Caco-2 (cell line): ENCODE data around the gene NECTIN2. TPM values are rescaled to one million over a fixed set of nuclear protein-coding genes. Genes with fewer than 3 reads are reported as not detected.
"Not testable (repeated sequence)": the region's sequence is repeated elsewhere in the genome, so short reads cannot be mapped to it uniquely, and the experiment has no call there.

Source experiments
- BruUV-seq: library from RNA; stranded (reverse); fragments of 400-500 nt; replicated peaks from 2 replicates; lab custom pipeline; 2021; lab: Mats Ljungman, UMichigan
- CTCF ChIA-PET: fragments of 300-600 bp; sonication (Branson Sonifier 250); formaldehyde crosslinking; loops from one replicate; lab custom pipeline; 2022; ENCODE audit warnings: antibody characterized with exemption; lab: Charles Lee
- POLR2A ChIA-PET: fragments of 300-600 bp; sonication (Branson Sonifier 250); formaldehyde crosslinking; loops from one replicate; lab custom pipeline; 2022; ENCODE audit warnings: antibody characterized with exemption; lab: Charles Lee
- DNase-seq, 2 experiments: peaks; one replicate each; pipeline versions ENCODE4 v3.0.0 to v3.0.0-alpha.2; 2020 to 2022
- H3K27me3 ChIP-seq: replicated peaks from 2 replicates; pipeline ENCODE4 v1.6.0; 2011; ENCODE audit warnings: low read length; ENCODE audit not compliant: control insufficient read depth, insufficient read depth
- H3K36me3 ChIP-seq: 2 replicates; pipeline ENCODE4 v1.5.1; 2011; ENCODE audit warnings: low read length; ENCODE audit not compliant: control insufficient read depth, insufficient read depth
- H3K4me1 ChIP-seq: fragments of 250-450 bp; sonication (Bioruptor Pico); 2 replicates; pipeline ENCODE4 v1.5.1; 2020; ENCODE audit warnings: mild to moderate bottlenecking
- H3K4me3 ChIP-seq: 2 replicates; pipeline ENCODE4 v1.5.1; 2011; ENCODE audit warnings: low read depth, mild to moderate bottlenecking, control low read depth, low read length
- H3K9me3 ChIP-seq: fragments of 250-450 bp; sonication (Bioruptor Pico); 2 replicates; pipeline ENCODE4 v1.5.1; 2020; ENCODE audit warnings: mild to moderate bottlenecking, moderate library complexity
- H3K27ac Mint-ChIP-seq: one replicate; pipeline ENCODE4 v1.8.0; 2022; ENCODE audit warnings: mixed read lengths; ENCODE audit not compliant: unreplicated experiment
- H3K27me3 Mint-ChIP-seq: one replicate; pipeline ENCODE4 v1.8.0; 2022; ENCODE audit warnings: mixed read lengths; ENCODE audit not compliant: insufficient read depth, unreplicated experiment
- H3K36me3 Mint-ChIP-seq: one replicate; pipeline ENCODE4 v1.8.0; 2022; ENCODE audit warnings: mild to moderate bottlenecking, mixed read lengths; ENCODE audit not compliant: insufficient read depth, unreplicated experiment
- H3K4me1 Mint-ChIP-seq: one replicate; pipeline ENCODE4 v1.8.0; 2022; ENCODE audit warnings: low read depth, mixed read lengths; ENCODE audit not compliant: unreplicated experiment
- H3K4me3 Mint-ChIP-seq: one replicate; pipeline ENCODE4 v1.8.0; 2022; ENCODE audit warnings: mild to moderate bottlenecking, moderate library complexity, mixed read lengths; ENCODE audit not compliant: unreplicated experiment
- H3K9me3 Mint-ChIP-seq: one replicate; pipeline ENCODE4 v1.8.0; 2022; ENCODE audit warnings: mixed read lengths; ENCODE audit not compliant: unreplicated experiment
- CTCF ChIP-seq, 2 experiments: fragments of 200-600 bp in 1 of 2; IDR thresholded peaks; 1 replicate in 1 of 2; 2 replicates in 1 of 2; pipeline versions ENCODE4 v1.5.1 to v1.8.0; 2011 to 2022; ENCODE audit warnings: antibody characterized with exemption in 1 of 2, control low read depth in 1 of 2, inconsistent platforms in 1 of 2, low read depth in 1 of 2, low read length in 1 of 2, mild to moderate bottlenecking in 1 of 2, moderate library complexity in 1 of 2; ENCODE audit not compliant: insufficient read depth in 1 of 2, severe bottlenecking in 1 of 2, unreplicated experiment in 1 of 2
- intact Hi-C: fragments of 100-400 bp; cut with micrococcal nuclease; formaldehyde crosslinking; loops from one replicate; pipeline ENCODE4 v1.10.0; 2022; ENCODE audit not compliant: unreplicated experiment
- total RNA-seq: library from RNA; stranded (reverse); gene quantifications from 2 replicates; pipeline ENCODE4 v1.2.3, GENCODE V29; 2022

The NECTIN2 gene
- total RNA-seq, 1 experiment from 2014 or later = 258 TPM

GRCh38 chr19:44924243-44924725 is 78.2 kb downstream of the NECTIN2 start:
- ChIA-PET POLR2A (interaction anchor here (1.1 kb wide), 2 partner anchors 9 to 18 kb away, joined by 4 to 5 read pairs; partner anchors contain the start of gene APOE), CTCF (interaction anchor here (0.5 to 0.7 kb wide), 3 partner anchors 12 to 80 kb away, joined by 3 to 6 read pairs (median 3); partner anchors contain the start of gene APOE)
- BruUV-seq = no TSS peak
- H3K36me3 Mint-ChIP-seq = peaks cover 12% of the 10 kb centered on the region
- Histone ChIP-seq H3K27me3 (no peaks in the 10 kb centered on the region), H3K36me3 (peaks cover 1% of the 10 kb centered on the region; the same call in 1 of the 2 replicates), H3K4me1 (peaks cover 16% of the 10 kb centered on the region), H3K9me3 (no peaks in the 10 kb centered on the region), H3K4me3 (no peak overlapping the region)
- H3K27ac Mint-ChIP-seq = peak overlapping the region; percentile 82
- H3K4me3 Mint-ChIP-seq = peak overlapping the region; percentile 31
- intact Hi-C loops = no loop called here
- H3K9me3 Mint-ChIP-seq = no peaks in the 10 kb centered on the region
- no peak for TF ChIP-seq CTCF (IDR thresholded peaks at IDR 0.05; ENCODE audit: insufficient read depth in 1 of 2, low read depth in 1 of 2, low read length in 1 of 2, severe bottlenecking in 1 of 2, unreplicated experiment in 1 of 2)
- peak in 1 of 2 experiments; percentile 59 for DNase-seq
- no peaks in the 10 kb centered on the region for H3K27me3 Mint-ChIP-seq
- H3K4me1 Mint-ChIP-seq = peaks cover 15% of the 10 kb centered on the region

GRCh38 chr19:44925114-44925891 is 79.2 kb downstream of the NECTIN2 start:
- Histone ChIP-seq H3K36me3 (peaks cover 1% of the 10 kb centered on the region; the same call in 1 of the 2 replicates), H3K4me3 (no peak overlapping the region), H3K27me3 (no peaks in the 10 kb centered on the region), H3K9me3 (no peaks in the 10 kb centered on the region), H3K4me1 (peaks cover 14% of the 10 kb centered on the region)
- no TSS peak for BruUV-seq
- peaks cover 15% of the 10 kb centered on the region for H3K4me1 Mint-ChIP-seq
- H3K9me3 Mint-ChIP-seq = no peaks in the 10 kb centered on the region
- no peak overlapping the region for H3K27ac Mint-ChIP-seq
- ChIA-PET POLR2A (interaction anchor here (0.5 kb wide), 1 partner anchor 80 kb away, joined by 5 read pairs; no protein-coding TSS in a partner anchor), CTCF (no interaction called here)
- no peaks in the 10 kb centered on the region for H3K27me3 Mint-ChIP-seq
- no peak for DNase-seq
- no peak for TF ChIP-seq CTCF (IDR thresholded peaks at IDR 0.05; ENCODE audit: insufficient read depth in 1 of 2, low read depth in 1 of 2, low read length in 1 of 2, severe bottlenecking in 1 of 2, unreplicated experiment in 1 of 2)
- intact Hi-C loops = no loop called here
- peaks cover 12% of the 10 kb centered on the region for H3K36me3 Mint-ChIP-seq
- H3K4me3 Mint-ChIP-seq = no peak overlapping the region

- H3K4me3 ChIP-seq, H3K27me3 ChIP-seq, H3K4me1 ChIP-seq, CTCF ChIA-PET, POLR2A ChIA-PET, DNase-seq, H3K27me3 Mint-ChIP-seq, BruUV-seq, H3K9me3 Mint-ChIP-seq, intact Hi-C loops, H3K36me3 ChIP-seq, H3K9me3 ChIP-seq: not testable (repeated sequence)
- H3K36me3 Mint-ChIP-seq = peaks cover 12% of the 10 kb centered on the region
- H3K4me3 Mint-ChIP-seq = peak overlapping the region; percentile 21
- peaks cover 15% of the 10 kb centered on the region for H3K4me1 Mint-ChIP-seq
- peak overlapping the region; percentile 2 for H3K27ac Mint-ChIP-seq
These were observed 80.4 kb downstream of the NECTIN2 start for GRCh38 chr19:44926245-44927077.
